Fibroblast of gingiva (primary cell): ENCODE data around the gene PHACTR1.
A peak's percentile ranks its signal among the peaks of the same experiment; 100 is the strongest.

Source experiments
- DNase-seq: peaks from one replicate; pipeline ENCODE4 v3.0.0-alpha.2; 2011; ENCODE audit warnings: low read depth

Gene PHACTR1

GRCh38 chr6:12803486-12803885 is 86.9 kb downstream of the PHACTR1 start:
- no peak for DNase-seq

- no peak for DNase-seq
Observed at GRCh38 chr6:12804952-12805645, 88.5 kb downstream of the PHACTR1 start.

GRCh38 chr6:12806136-12806535 is 89.6 kb downstream of the PHACTR1 start:
- no peak for DNase-seq

GRCh38 chr6:12806796-12807195 is 90.2 kb downstream of the PHACTR1 start:
- DNase-seq = peak; percentile 8

GRCh38 chr6:12811519-12811918 is 95.0 kb downstream of the PHACTR1 start:
- no peak for DNase-seq

- no peak for DNase-seq
Observed at GRCh38 chr6:12813321-12813720, 96.8 kb downstream of the PHACTR1 start.

GRCh38 chr6:12814015-12814414 is 97.4 kb downstream of the PHACTR1 start:
- DNase-seq = no peak

- no peak for DNase-seq
Observed at GRCh38 chr6:12815089-12815488, 98.5 kb downstream of the PHACTR1 start.

GRCh38 chr6:12815884-12816600 is 99.5 kb downstream of the PHACTR1 start:
- DNase-seq = no peak

- peak; percentile 24 for DNase-seq
Observed at GRCh38 chr6:12818324-12818723, 101.8 kb downstream of the PHACTR1 start.

GRCh38 chr6:12823847-12824246 is 107.3 kb downstream of the PHACTR1 start:
- DNase-seq = no peak

- no peak for DNase-seq
Observed at GRCh38 chr6:12826584-12826983, 110.0 kb downstream of the PHACTR1 start.

GRCh38 chr6:12827921-12828320 is 111.4 kb downstream of the PHACTR1 start:
- DNase-seq = no peak

- DNase-seq = no peak
Observed at GRCh38 chr6:12832226-12832735, 115.7 kb downstream of the PHACTR1 start.

- DNase-seq = no peak
Observed at GRCh38 chr6:12836009-12836408, 119.4 kb downstream of the PHACTR1 start.

- DNase-seq = no peak
Observed at GRCh38 chr6:12841619-12842018, 125.1 kb downstream of the PHACTR1 start.

GRCh38 chr6:12842114-12842513 is 125.5 kb downstream of the PHACTR1 start:
- no peak for DNase-seq

GRCh38 chr6:12842658-12843057 is 126.1 kb downstream of the PHACTR1 start:
- DNase-seq = no peak

GRCh38 chr6:12844284-12845223 is 128.0 kb downstream of the PHACTR1 start:
- DNase-seq = peak; percentile 23

- no peak for DNase-seq
Observed at GRCh38 chr6:12845224-12846004, 128.8 kb downstream of the PHACTR1 start.

- DNase-seq = no peak
Observed at GRCh38 chr6:12848964-12849808, 132.6 kb downstream of the PHACTR1 start.
